NCI-H524 treated with DMSO at 0.1 percent for 48 hours (cell line): Measurements from ENCODE around the gene DLG5.

Experiments used
- DNase-seq: peaks from one replicate; lab custom pipeline; 2025; lab: John Stamatoyannopoulos, UW

DLG5 gene

GRCh38 chr10:77926566-77927401, at the start of gene DLG5:
Gene DLG5, minus strand, starts transcription at chr10:77926755. Its CDS starts 235 bp downstream, at chr10:77926520.
- DNase-seq, result no peak

- no peak for DNase-seq
Measured at GRCh38 chr10:77975086-77975666, 48.6 kb upstream of the DLG5 start.

DNA sequence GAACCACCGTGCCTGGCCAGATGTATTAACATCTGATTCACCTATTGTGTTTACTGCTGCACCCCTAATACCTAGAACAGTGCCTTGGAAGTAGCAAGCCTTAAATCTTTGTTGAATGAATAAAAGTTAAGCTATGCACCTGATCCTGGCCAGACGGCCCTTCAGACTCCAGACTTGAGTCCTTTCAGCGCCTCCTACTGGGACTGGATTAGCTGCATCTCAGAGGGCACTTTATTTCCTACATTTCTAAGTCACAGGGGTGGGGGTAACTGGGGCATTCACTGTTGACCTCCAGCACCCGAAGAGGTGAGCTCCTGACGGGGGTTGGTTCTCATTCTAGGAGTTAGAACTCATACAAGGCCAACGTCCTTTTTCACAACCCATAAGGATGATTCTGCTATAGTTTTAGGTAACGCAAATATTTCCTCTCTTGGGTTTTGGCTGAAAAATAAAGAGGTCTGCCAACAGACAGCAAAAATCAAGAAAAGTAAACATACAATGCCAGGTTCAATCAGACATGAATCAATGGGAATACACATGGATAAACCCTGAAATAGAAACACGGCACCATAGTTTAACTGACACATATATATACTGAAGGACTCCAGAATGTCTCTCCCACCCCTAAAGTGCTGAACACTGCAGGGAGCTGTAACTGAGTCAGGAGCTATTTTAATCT, 48.0 kb upstream of the DLG5 start:
- no peak for DNase-seq

DNA sequence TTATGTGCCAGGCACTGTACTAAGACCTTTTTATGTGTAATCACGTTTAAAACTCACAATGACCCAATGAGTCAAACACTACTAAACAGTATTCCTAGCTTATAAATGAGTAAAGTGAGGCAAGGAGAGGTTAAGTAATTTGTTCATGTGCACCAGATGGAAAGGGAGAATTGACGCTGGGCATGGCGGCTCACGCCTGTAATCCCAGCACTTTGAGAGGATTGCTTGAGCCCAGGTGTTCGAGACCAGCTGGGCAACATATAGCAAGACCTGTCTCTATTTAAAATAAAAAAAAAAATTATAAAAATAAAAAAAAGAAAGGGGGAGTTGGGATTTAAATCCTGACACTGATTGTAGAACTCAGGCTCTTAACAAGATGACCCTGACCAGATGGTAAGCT, 46.7 kb upstream of the DLG5 start:
- DNase-seq, result no peak

DNA sequence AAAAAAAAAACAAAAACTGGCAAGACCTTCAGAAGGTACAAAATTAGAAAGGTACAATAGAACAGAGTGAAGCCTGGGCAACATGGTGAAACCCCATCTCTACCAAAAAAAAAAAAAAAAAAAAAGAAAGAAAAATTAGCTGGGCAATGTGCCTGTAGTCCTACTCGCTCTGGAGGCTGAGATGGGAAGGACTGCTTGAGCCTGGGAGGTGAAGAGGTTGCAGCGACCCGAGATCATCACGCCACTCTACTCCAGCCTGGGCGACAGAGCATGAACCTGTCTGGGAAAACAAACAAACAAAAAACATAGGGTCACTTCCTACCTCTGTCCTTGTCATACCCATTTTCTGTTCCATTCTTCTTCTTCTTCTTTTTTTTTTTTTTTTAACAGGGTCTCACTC, 45.6 kb upstream of the DLG5 start:
- no peak for DNase-seq

DNA sequence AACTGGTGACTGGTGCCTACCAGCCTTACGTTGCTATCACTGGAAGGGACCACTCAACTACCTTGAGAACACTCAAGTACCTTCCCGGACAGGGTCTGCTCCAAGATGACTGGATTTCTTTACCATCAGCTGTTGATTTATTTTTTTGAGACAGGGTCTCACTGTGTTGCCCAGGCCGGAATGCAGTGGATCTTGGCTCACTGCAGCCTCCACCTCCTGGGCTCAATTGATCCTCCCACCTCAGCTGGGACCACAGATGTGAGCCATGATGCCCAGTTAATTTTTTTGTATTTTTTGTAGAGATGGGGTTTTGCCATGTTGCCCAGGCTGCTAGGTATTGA, 45.2 kb upstream of the DLG5 start:
- no peak for DNase-seq

DNA sequence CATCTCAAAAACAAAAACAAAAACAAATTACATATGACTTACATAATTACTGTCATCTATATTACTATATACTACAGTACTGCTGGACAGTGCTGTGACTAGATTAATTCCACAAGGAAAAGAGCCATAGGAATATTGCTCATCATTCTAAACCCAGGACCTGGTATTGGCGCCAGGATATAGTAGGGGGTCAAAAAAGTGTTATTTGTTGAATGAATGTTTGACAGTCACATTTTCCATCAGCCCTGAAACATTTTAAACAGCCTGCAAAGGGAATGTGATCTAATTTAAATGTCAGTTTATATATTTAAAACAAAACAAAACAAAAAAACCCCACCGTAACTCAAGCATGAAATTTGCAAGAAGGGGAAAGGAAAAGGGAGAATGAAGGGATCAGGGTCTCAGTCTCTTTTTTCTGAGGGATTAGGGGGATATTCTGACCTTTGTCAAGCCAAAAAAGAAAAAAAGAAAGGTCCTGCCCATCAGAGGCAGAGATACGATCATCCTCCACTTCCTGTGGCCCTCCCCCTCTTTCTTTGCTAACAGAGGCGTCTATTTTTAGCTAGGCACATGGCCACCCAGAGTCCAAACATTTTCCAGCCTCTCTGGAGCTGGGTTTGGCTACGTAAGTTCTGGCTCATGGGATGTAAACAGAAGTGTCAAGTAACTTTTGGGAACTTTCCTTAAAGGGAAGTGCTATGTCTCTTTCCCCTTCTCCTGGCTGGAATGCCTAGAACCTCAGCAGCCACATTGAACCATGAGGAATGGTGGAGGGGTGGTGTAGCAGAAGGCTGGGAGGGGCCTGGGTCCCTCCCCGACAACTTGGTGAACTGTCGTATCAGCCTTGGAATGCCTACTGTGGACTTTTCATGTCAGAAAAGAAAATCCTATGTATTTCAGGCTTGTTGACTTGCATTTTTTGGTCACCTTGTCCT, 44.6 kb upstream of the DLG5 start:
- DNase-seq, result no peak

- no peak for DNase-seq
Measured at GRCh38 chr10:77969114-77969513, 42.6 kb upstream of the DLG5 start.

DNA sequence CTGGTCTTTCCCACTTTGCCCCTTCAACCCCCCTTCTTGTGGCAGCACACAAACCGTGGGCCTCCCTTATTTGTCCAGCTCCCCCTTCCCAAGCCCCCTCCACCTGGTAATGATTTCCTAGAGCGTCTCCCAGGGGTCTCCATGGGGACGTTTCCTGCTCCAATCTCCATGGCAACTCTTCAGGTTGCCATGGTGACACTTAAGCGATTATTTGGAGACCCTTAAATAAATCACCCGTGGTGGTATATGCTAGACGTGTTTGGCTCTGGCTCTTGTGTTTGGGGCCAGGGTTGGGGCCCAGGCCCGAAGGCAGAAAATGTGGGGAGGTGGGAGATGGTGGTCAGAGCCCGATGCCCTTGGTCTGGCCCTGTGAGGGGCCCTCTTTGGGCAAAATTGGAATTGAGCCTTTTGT, 41.1 kb upstream of the DLG5 start:
- no peak for DNase-seq

- no peak for DNase-seq
Measured at GRCh38 chr10:77965294-77965693, 38.7 kb upstream of the DLG5 start.

GRCh38 chr10:77964811-77965210, 38.3 kb upstream of the DLG5 start:
- DNase-seq, result no peak

DNA sequence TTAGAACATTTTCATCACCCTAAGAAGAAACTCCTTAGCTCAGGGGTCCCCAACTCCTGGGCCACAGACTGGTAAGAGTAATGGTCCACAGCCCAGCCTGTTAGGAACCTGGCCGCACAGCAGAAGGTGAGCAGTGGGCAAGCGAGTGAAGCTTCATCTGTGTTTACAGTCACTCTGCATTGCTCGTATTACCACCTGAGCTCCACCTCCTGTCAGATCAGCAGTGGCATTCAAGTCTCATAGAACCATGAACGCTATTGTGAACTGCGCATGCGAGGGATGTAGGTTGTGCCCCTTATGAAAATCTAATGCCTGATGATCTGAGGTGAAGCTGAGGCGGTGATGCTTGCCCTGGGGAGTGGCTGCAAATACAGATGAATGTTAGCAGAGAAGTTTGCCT, 37.3 kb upstream of the DLG5 start:
- no peak for DNase-seq

DNA sequence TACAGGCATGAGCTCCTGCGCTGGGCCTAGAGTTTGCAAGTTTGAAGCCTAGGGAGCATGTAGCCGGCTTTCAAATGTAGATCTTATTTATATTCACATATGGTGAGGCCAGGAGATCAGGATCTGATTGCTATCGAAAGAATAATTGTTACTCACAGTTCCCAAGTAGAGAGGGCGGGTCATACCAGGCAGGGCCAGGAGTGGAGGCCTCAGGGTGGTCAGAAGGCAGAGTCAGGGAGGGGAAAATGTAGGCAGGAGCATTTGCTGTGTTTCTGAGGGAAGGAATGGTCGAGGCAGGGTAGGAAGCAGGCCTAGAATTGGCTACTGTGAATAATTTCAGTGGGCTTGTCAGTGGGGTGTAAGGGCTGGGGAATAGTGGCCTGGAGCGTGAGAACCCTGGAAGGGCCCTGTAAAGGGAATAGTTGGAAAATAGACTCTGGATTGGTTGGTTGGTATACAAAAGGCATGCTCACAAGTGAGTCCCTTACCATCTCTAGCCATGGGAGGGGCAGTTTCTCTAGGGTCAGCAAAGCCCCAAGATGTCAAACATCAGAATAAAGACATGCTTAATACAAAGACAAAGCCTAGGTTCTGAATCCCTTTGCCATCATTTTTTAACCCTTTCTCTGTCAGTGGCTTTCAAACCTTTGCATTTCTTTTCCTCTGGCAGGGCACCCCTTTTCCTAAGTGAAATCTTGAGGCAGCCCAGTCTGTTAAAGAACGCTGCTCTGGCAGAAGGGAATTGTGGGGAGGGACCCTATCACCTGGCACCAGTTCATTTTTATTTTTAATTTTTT, 36.0 kb upstream of the DLG5 start:
- DNase-seq, result no peak

DNA sequence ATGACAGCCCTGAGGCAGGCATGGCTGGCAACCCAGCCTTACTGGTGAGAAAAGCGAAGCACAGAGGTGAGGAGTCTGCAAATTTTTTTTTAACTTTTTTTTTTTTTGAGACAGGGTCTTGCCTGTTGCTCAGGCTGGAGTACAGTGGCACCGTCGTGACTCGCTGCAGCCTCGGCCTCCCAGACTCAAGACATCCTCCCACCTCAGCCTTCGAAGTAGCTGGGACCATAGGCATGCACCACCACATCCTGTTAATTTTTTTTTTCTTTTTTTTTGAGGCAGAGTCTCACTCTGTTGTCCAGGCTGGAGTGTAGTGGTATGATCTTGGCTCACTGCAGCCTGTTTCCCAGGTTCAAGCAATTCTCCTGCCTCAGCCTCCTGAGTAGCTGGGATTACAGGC, 35.1 kb upstream of the DLG5 start:
- no peak for DNase-seq

DNA sequence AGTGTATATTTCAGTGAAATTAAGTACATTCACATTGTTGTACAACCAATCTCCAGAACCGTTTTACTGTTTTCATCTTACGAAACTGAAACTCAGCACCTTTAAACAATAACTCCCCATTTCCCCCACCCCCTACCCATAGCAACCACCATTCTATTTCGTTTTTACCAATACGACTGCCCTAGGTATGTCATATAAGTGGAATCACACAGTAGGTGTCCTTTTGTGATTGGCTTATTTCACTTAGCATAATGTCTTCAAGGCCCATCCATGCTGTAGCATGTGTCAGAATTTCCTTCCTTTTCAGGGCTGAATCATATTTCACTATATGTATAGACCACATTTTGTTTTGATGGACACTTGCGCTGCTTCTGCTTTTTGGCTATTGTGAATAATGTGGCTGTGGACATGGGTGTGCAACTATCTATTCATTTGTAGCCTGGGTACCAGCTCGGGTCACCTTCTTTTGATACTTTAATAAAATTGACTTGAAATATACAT, 34.3 kb upstream of the DLG5 start:
- DNase-seq, result no peak

GRCh38 chr10:77959887-77960455, 33.4 kb upstream of the DLG5 start:
- no peak for DNase-seq

GRCh38 chr10:77959384-77959783, 32.8 kb upstream of the DLG5 start:
- no peak for DNase-seq

DNA sequence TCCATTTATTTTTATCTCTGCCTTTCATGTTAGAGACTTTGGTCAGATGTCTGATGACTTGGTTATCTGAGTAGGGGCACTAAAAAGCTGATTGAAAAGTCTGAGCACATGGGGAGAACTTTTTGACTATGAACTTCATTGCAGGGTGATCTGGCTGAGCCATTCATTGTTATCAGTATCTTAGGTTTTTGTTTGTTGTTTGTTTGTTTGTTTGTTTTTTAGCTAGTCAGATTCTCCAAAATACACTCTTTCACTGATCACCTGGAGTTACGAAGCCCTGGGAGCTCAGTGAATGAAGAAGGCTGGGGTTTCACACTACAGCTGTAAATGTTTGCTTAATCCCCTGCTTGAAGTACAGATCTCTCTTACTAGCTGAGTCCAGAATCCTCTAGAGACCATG, 28.6 kb upstream of the DLG5 start:
- DNase-seq, result no peak

GRCh38 chr10:77949167-77949566, 22.6 kb upstream of the DLG5 start:
- DNase-seq, result no peak

GRCh38 chr10:77946084-77946483, 19.5 kb upstream of the DLG5 start:
- no peak for DNase-seq

DNA sequence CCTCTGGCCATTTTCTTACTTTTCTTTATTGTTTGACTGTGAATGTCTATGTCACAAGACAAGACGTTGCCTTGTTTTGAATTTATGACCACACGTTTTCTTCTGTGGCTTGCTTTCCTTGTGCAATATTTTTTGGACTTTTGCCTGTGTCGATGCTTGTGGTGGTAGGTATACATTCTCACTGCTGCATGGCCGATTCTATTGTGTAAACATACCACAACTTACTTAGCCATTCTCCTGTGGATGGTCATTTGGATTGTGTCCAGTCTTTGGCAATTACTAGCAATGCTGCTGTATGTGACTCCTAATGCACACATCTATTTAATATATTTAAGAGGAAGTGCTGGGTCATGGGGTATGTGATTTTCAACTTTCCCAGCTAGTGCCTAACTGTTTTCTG, 18.0 kb upstream of the DLG5 start:
- no peak for DNase-seq
